DMS 273 treated with DMSO at 0.1 percent for 48 hours (cell line): ENCODE results near the gene PIGK.
A peak's percentile ranks its signal among the peaks of the same experiment; 100 is the strongest.
"Not testable (repeated sequence)": the region's sequence is repeated elsewhere in the genome, so short reads cannot be mapped to it uniquely, and the experiment has no call there.

Experiments used
- DNase-seq: peaks from one replicate; lab custom pipeline; 2025; lab: John Stamatoyannopoulos, UW

PIGK gene

DNA sequence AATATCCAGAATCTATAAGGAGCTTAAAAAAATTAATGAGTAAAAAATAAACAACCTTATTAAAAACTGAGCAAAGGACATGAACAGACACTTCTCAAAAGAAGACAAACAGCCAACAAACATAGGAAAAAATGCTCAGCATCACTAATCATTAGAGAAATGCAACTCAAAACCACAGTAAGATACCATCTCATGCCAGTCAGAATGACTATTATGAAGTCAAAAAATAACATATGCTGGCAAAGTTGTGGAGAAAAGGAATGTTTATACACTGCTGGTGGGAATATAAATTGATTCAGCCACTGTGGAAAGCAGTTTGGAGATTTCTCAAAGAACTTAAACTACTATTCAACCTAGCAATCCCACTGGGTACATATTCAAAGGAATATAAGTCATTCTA lies 25.3 kb downstream of the PIGK start:
- no peak for DNase-seq

DNA sequence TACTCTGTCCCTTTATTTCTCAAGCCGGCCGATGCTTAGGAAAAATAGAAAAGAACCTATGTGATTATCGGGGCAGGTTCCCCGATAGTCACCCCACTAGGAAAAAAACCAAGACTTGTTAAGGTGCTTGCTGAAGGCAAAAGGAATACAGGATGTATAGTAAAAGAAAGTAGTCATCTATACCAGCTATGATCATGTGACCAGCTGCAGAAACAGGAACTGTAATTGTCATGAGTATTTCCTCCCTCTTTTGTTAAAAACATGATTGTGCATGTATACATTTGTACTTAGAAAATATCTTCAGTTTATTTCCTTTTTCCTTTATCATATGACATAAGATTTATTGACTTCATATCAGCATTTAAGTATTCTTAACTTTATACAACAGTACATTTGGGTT lies 30.5 kb downstream of the PIGK start:
- no peak for DNase-seq

DNA sequence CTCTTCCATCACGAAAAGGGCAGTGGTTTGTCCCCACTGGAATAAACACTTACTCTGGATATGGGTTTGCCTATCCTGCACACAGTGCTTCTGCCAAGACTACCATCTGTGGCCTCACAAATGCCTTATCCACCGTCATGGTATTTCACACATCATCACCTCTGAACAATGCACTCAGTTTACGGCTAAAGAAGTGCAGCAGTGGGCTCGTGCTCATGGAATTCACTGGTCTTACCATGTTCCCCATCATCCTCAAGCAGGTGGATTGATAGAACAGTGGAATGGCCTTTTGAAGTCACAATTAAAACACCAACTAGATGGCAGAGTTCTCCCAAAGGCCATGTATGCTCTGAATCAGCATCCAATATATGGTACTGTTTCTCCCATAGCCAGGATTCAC lies 32.3 kb downstream of the PIGK start:
- not testable (repeated sequence) for DNase-seq

DNA sequence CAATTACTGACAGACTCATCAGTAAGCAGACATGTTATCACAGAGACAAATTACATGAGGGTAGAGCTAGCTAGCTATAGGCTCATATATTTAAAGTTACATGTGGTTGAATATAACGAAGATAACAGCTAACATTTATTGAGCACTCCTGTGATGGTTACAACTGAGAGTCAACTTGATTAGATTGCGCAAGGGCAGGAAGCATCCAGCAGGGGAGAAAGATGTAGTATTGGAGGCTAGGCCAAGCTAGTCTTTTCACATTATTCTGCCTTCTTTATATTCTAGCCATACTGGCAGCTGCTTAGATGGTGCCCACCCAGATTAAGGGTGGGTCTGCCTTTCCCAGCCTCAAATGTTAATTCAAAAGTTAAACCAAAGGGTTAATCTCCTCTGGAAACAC lies 37.1 kb downstream of the PIGK start:
- no peak for DNase-seq

DNA sequence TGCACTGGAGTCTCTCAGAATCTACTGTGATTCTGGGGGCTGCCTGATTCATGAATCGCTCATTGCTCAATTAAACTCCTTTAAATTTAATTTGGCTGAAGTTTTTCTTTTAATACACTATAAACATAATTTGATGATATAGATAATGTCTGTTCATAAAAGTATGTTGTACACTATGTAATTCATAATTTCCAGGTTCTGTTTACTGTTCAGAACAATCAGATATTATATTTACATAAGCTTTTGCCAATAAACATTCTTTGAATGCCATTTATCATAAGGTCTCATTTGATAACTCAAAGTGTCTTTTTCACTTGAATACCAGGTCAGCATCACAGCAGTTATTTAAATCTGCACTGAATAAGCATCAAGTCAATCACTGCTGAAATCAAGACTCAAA lies 39.6 kb downstream of the PIGK start:
- no peak for DNase-seq

DNA sequence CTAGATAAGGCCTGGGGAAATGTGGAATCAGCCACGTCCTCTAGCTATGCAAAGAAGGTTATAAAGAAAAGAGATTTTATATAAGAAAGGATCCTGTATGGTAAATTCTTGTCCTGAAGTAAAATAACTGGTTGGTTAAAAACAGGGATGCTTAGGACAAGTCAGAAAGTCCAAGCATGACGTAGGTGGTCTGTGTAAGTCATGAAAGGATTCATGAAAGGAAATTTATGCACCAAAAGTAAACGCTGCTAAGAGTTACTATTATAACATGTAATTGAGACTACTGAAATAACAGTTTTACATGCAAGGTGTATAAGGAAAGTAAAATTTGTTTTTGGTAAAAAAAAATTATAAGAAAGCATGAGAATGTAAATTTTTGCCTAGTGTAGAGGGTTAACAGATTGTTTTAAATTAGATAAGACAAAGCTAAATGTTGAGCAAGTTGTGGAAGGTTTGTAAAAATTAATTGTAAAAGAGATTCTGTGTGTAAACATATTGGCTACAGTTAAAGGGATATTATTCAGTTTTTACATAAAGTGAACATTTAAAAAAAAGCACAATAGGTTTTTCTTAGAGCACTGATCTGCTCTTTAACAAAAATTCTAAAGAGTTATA lies 43.9 kb downstream of the PIGK start:
- DNase-seq: no peak

DNA sequence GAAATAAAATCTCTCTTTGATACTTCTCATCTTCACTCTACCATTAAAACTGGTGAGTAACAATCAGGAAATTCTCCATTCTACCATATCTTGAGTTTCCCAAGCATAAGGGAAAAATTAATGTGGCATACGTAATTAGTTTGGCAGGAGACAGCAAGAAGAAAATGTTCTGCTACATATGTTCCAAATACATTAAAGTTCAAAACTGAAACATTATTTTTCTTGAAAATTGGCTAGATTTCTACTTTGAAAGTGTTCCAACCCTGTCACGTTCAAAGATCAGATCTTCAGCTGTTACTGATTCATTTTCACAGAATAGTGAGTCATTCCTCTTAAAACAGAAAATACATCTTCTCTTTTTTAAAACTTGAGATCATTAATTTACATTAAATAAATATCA lies 48.5 kb downstream of the PIGK start:
- DNase-seq: no peak

DNA sequence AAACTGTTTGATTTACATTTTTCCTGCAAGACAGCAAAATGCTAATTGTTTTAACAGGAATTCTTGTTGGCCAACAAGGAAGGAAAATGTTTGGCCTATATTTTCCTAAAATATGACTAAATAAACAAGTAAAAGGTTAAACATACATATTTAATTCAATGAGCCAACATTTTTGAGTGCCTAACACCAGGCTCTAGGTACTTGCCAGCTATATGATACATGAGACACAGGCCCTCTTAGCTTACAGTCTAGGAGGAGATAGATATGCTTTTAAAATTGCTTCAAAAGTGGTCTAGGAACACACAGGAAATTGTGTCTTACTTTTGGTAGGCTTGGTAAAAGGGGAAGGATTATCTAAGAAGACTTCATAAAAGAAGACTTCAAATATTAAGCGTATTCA lies 50.9 kb downstream of the PIGK start:
- DNase-seq: no peak

DNA sequence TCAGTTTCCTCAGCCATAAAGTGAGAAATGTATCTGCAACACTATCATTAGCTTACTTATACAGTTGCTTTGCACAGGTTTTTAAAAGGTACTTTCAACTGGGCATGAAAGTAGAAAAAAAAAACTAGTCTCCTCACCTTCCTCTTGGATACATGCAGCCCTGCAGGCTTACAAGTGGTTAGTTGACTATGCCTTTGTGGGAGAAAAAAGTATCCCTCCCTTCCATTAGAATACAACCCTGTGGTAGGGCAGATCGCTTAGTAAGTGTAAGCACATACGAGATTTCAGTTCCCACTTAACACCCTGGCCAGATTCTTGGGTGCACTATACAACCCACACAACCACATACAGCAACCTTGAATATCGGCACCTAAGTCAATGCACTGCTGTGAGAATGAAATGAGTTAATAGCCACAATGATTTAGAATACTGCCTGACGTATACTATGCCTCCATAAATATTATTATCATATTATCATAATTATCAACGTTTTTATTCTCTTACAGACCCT lies 54.7 kb downstream of the PIGK start:
- no peak for DNase-seq

DNA sequence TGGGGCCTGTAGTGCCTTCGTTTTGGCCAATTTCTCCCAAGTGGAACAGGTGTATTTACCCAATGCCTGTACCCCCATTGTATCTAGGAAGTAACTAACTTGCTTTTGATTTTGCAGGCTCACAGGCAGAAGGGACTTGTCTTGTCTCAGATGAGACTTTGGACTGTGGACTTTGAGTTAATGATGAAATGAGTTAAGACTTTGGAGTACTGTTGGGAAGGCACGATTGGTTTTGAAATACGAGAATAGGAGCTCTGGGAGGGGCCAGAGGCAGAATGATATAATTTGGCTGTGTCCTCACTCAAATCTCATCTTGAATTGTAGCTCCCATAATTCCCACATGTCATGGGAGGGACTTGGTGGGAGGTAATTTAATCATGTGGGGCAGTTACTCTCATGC lies 59.5 kb downstream of the PIGK start:
- not testable (repeated sequence) for DNase-seq

DNA sequence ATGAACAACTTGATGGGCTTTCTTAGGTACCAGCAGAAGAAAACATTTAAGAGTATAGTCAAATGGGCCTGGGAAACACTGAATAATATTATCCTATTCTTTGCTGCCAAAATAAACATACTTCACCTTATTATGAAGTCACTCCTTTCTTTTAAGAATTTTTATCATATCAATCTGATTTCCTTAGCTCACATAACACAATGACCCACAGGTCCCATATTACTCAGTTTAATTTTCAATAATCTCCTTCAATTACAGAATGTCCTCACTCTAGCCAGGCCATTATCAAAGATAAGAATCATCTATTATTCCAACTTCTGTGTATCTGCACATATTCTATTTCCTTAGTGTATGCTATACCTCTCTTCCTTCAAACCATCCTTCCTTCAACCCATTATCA lies 63.0 kb downstream of the PIGK start:
- no peak for DNase-seq

DNA sequence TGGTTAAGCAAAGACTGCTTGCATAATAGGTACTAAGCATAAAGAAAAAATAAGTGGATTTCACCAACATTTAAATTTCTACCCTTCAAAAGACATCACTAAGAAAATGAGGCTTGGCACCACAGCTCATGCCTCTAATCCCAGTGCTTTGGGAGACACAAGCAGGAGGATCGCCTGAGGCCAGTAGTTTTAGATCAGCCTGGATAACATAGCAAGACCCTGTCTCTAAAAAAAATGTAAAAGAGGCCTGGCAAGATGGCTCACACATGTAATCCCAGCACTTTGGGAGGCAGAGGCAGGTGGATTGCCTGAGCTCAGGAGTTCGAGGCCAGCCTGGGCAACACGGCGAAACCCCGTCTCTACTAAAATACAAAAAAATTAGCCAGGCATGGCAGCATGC lies 73.0 kb downstream of the PIGK start:
- DNase-seq: no peak

DNA sequence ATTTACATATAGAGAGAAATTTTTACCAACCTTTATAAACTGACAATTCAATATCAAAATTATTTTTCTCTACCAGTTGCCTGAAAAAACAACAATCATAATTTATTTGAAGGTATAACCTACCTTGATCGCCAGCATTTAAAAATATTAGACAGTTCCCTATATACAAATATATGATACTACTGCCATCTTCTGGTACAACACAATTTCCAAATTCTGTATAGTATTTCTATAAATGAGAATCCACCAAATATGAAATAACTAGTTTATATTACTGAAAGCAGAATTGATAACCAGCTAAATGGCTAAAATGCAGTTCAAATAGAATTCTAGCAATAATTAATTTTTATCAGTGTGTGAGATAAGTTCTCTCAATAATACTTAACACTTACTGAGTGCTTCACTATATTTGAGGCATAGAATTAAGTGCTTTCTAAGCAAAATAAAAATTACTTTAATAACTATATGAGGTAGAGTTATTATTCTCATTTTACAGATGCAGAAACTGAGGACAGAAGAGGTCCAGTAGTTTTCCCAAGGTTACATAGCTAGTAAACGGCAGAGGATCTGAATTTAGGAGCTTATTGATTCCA lies 75.6 kb downstream of the PIGK start:
- DNase-seq: no peak

DNA sequence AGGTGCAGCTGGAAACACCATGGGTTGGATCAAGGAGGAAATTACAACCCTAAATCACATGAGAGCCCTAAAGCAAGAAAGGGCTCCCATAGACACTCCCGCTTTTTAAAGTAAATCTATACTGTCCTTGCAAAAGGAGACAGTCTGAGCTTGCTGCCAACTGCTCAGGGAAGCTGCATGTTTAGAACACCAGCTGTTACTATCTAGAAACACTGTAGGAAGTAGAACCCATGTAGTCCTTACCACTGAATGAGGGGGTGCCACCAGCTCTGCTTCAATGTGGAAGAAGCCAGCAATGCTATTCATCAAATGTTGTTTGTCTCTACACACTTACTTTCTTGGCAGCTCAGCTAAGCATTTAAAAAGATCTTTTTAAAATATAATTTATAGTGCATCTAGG lies 79.8 kb downstream of the PIGK start:
- DNase-seq: peak; percentile 12

DNA sequence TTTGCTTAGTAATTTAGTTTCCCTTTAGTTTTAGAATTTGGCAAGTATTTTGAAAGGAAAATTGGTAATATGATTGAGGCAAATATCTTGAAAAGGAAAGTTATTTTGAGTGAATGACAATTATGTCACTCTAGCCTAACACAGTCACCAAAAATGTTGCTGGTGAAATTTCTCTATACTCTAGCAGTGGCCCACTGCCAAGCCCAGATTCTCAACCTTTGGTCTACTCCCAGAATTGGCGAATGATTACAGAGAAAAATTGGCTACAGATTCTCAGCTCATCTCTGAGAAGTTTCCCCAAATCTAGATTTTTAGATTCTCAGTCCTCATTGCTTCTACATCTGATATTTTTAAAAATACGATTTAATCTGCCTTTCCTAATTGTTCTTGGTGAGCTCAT lies 84.9 kb downstream of the PIGK start:
- no peak for DNase-seq

DNA sequence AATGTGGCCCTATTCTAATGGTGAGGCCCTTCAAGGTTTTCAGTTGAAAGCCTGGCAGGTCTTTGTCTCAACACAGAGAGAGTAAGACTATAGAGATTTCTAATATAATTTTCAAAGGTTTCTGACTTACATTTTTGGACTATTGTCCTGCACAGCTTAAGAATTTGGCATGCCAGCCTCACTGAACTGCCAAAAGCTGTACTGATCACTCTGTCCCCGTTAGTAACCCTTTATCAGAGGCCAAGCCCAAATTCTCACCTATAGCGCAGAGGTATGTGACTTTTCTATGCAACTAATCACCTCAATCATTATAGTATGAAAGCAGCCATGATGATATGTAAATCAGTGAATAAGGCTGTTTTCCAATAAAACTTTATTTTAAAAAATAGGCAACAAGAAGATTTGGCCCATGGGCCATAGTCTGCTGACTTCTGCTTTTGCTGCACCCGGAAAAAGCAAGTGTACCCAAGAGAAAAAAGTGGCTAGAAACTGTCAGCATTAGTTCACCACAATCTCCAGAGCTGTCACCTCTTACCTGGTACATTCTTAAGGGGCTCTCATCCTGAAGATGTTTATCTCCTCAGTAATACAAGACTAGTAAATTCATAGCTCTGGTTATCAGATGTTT lies 85.4 kb downstream of the PIGK start:
- no peak for DNase-seq

DNA sequence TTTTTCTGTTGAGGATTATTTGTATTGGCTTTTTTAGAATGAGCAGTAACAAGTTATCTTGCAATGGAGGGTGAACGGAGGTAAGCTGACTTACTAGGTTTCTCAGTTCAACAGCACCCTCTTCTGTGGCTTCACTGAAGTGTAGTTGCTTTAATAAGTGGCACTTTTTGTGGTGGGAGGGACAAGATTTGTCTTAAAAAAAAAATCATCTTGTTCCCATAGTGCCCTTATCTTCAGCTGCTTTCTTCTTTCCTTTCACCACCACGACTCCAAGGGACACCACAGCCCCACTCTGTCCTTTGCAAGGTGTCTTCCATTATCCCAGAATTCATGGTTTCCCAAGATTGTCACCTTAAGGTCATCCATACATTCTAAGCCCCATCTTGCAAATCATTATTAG lies 92.9 kb downstream of the PIGK start:
- DNase-seq: peak; percentile 29

DNA sequence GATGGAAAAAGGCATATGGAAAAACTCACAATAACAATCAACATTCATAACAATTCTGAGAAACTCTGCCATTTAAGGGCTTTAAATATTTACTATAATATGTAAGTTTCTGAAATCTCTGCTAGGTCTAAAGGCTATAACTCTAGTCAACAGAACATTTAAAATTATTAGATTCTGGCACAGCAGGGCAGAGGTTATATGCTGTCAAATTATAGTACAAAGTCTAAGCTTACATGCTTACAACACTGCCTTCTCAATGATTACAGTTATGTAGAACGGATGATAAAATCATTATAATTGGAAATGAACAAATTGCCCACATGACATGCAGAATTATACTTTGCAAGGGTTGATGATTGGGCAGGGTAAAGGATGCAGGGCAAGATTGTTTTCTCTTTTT lies 97.7 kb downstream of the PIGK start:
- DNase-seq: no peak

DNA sequence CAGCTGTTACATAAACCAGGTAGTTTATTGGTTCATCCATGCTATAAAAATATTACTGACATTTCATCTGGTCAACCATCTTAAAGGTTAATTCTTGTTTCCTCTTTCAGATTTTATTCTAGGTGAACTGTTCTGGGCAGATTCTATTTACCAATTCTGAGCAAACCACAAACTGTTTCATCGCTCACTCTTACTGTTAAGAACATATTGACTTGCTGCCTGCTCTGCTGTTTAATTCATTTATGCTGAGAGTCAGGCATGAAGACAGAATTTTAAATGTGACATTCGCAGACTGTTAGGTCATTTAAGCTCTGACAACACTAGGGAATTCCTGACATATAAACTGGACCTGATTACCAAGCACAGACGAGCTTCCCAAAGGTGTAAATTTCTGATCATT lies 98.3 kb downstream of the PIGK start:
- no peak for DNase-seq

DNA sequence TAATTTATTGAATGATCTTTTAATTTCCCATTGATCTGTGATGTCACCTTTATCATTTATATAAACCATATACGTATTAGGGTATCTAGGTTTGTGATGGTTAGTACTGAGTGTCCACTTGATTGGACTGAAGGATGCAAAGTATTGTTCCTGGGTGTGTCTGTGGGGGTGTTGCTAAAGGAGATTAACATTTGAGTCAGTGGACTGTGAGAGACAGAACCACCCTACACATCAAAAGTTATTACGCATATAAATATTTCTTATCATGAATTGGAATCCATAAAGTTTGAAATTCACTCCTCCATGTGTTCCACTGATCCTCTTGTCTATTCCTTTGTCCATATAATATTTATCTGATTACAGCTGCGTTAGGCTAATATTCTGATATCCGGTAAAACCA lies 100.5 kb downstream of the PIGK start:
- no peak for DNase-seq

DNA sequence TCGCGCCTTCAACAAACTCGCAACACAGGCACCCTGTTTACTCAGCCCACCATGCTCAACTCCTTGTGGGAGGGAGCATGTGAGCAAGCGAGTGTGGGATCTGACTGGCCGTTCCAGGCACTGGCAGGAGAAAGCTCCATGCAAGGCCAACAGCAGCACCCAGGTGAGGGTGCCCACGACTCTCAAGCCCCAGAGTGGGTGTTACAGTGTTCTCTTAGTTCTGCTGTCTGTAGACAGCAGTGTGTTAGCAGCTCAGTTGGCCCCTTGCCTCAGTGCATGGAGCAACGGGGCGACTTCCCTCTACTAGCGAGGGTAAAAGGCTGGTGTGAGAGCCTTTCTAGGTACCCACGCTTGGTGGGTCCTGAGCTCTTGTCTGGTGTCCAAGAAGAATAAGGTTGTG lies 114.6 kb downstream of the PIGK start:
- no peak for DNase-seq

DNA sequence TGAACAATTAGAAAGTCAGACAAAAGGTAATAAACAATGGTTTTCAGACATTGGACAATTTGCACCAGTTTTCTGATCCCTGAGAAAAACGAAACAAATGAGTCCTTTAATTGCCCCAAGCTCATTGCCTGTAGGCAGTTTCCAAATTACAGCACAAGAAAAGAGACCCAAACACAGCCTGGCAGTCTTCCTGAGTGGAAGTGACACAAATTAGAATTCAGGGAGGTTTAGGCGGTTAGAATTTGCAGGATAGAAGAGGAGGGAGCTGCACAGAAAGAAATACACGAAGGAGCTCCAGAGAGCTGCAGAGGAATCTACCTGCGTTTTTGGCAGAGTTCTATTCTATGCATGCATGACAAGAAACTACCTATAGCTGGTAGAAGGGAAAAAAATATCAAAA lies 115.7 kb downstream of the PIGK start:
- DNase-seq: no peak

DNA sequence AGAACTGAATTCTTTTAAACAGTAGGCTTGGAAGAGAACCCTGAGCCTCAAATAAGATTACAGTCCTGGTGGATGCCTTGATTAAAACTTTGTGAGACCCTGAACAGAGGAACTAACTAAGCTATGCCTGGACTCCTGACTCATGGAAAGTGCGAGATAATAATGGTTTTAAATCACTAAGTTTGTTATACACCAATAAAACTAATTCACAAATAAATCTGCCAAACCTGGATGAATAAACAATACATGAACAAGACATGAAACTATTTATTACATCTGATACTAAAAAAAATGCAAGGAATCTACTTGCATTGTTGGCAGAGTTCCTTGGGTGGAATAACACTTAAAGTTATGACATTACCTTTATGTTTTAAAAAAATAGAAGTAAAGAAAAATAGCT lies 118.4 kb downstream of the PIGK start:
- no peak for DNase-seq
